GM12872 (cell line): ENCODE results near the gene FAM120C.

Experiments
- TF ChIP-seq, protein P1 (sequence below): IDR thresholded peaks from 3 replicates; pipeline ENCODE4 v1.5.1; 2011; ENCODE audit warnings: low read depth, mild to moderate bottlenecking, low read length, moderate library complexity; ENCODE audit not compliant: insufficient read depth

Gene FAM120C

DNA sequence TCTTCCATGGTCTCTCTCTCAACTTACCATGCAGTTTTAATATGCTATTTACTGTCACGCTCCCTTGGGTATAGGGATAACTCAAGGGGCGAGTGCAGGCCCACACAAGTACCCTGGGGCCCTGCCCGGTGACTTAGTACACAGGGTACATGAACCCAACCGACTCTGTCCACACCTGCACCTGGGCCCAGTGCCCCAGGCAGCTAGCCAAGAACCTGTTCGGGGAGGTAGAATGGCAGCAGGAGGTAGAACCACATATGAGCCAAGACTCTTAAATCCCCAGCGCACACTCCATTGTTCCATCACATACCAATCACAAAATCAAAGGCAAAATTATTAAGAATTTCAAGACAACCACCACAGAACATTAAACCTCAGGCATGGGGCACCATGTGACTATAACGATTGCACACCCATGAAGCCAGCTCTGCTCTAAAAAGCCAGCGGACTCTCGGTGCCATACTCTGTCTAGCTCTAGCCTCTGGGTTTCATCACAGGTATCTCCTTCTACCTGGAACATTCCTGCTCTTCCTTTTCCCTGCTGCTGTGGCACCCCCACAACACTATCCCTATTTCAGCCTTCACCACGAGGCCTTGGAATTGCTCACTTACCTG lies 153.4 kb downstream of the FAM120C start:
- TF ChIP-seq, protein P1, sequence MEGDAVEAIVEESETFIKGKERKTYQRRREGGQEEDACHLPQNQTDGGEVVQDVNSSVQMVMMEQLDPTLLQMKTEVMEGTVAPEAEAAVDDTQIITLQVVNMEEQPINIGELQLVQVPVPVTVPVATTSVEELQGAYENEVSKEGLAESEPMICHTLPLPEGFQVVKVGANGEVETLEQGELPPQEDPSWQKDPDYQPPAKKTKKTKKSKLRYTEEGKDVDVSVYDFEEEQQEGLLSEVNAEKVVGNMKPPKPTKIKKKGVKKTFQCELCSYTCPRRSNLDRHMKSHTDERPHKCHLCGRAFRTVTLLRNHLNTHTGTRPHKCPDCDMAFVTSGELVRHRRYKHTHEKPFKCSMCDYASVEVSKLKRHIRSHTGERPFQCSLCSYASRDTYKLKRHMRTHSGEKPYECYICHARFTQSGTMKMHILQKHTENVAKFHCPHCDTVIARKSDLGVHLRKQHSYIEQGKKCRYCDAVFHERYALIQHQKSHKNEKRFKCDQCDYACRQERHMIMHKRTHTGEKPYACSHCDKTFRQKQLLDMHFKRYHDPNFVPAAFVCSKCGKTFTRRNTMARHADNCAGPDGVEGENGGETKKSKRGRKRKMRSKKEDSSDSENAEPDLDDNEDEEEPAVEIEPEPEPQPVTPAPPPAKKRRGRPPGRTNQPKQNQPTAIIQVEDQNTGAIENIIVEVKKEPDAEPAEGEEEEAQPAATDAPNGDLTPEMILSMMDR, result no peak

DNA sequence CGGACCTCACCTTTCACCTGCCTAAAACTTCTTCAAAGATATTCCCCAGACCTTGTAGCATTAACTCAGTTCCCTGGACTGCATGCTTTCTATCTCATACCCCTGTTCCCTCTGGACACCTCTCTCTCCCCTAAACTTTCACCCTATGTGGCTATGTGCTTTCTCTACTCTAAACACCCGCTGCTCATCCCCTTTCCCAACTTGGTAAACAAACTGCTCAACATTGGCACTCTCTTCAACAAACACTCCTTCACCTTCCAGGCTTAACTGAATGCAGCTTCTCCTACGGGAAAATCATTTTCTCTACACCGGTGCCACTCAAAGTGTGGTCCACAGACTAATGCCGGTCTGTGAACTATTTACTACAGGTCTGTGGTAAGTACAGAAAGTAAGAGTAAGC lies 158.7 kb downstream of the FAM120C start:
- TF ChIP-seq, protein P1, result no peak
